NCI-H345 (cell line): Measurements from ENCODE around the gene OPA3.

Experiments used
- DNase-seq: peaks from one replicate; lab custom pipeline; 2025; lab: John Stamatoyannopoulos, UW

Gene OPA3

GRCh38 chr19:45478454-45479238 is 106.0 kb downstream of the OPA3 start:
- peak; percentile 82 for DNase-seq

- DNase-seq: peak; percentile 32
These were observed 106.7 kb downstream of the OPA3 start for GRCh38 chr19:45477713-45478453.
